Neuronal stem cell (in vitro differentiated cells): ENCODE data around the gene IFT122.
"Not testable (repeated sequence)": the region's sequence is repeated elsewhere in the genome, so short reads cannot be mapped to it uniquely, and the experiment has no call there.

Experiments
- DNase-seq: peaks from one replicate; pipeline ENCODE4 v3.0.0-alpha.2; 2013; ENCODE audit warnings: low spot score
- H2AFZ ChIP-seq: one replicate; pipeline ENCODE4 v1.6.1; 2013; ENCODE audit warnings: mild to moderate bottlenecking, low read length, inconsistent platforms
- H2AK5ac ChIP-seq: 2 replicates; pipeline ENCODE4 v1.6.1; 2013; ENCODE audit warnings: low read depth, mild to moderate bottlenecking, inconsistent platforms, low read length, moderate library complexity, mixed read lengths
- H2BK120ac ChIP-seq: 2 replicates; pipeline ENCODE4 v1.6.1; 2013; ENCODE audit warnings: low read depth, mild to moderate bottlenecking, inconsistent platforms, low read length, moderate library complexity, mixed read lengths
- H2BK12ac ChIP-seq: one replicate; pipeline ENCODE4 v1.6.1; 2013; ENCODE audit warnings: low read length, inconsistent platforms
- H2BK15ac ChIP-seq: 2 replicates; pipeline ENCODE4 v1.6.1; 2013; ENCODE audit warnings: mild to moderate bottlenecking, low read length, inconsistent platforms, mixed read lengths
- H2BK5ac ChIP-seq: one replicate; pipeline ENCODE4 v1.6.1; 2013; ENCODE audit warnings: inconsistent platforms, mild to moderate bottlenecking, low read length, moderate library complexity
- H3K14ac ChIP-seq: one replicate; pipeline ENCODE4 v1.6.1; 2013; ENCODE audit warnings: low read length, inconsistent platforms
- H3K18ac ChIP-seq: 2 replicates; pipeline ENCODE4 v1.6.1; 2013; ENCODE audit warnings: low read length, inconsistent platforms
- H3K23ac ChIP-seq: 2 replicates; pipeline ENCODE4 v1.6.1; 2013; ENCODE audit warnings: low read depth, mild to moderate bottlenecking, mixed read lengths, low read length, inconsistent platforms; ENCODE audit not compliant: poor library complexity
- H3K27ac ChIP-seq: replicated peaks from 3 replicates; pipeline ENCODE4 v1.5.1; 2013; ENCODE audit warnings: low read length, inconsistent platforms
- H3K27me3 ChIP-seq, 3 experiments: 2 replicates each; pipeline ENCODE4 v1.6.1; 2013; ENCODE audit warnings: low read length in 3 of 3, mild to moderate bottlenecking in 2 of 3, inconsistent platforms in 1 of 3, low read depth in 1 of 3, mixed read lengths in 1 of 3, moderate library complexity in 1 of 3; ENCODE audit not compliant: control insufficient read depth in 3 of 3, insufficient read depth in 3 of 3
- H3K36me3 ChIP-seq, 2 donors: replicated peaks in 1 of 2; 2 replicates each; pipeline ENCODE4 v1.6.1; 2013; ENCODE audit warnings: low read length in 2 of 2; ENCODE audit not compliant: control insufficient read depth in 2 of 2, insufficient read depth in 2 of 2
- H3K4ac ChIP-seq: 2 replicates; pipeline ENCODE4 v1.6.1; 2013; ENCODE audit warnings: inconsistent platforms, mild to moderate bottlenecking, low read length, moderate library complexity
- H3K4me1 ChIP-seq, 2 donors: 1 replicate in 1 of 2; 2 replicates in 1 of 2; pipeline ENCODE4 v1.6.1; 2013; ENCODE audit warnings: low read length in 2 of 2, low read depth in 1 of 2; ENCODE audit not compliant: control insufficient read depth in 2 of 2, insufficient read depth in 1 of 2
- H3K4me2 ChIP-seq: one replicate; pipeline ENCODE4 v1.6.1; 2013; ENCODE audit warnings: mild to moderate bottlenecking, low read length, inconsistent platforms; ENCODE audit not compliant: insufficient read depth, poor library complexity, severe bottlenecking
- H3K4me3 ChIP-seq, 2 donors: 2 replicates each; pipeline ENCODE4 v1.5.1; 2013; ENCODE audit warnings: low read length in 2 of 2, mild to moderate bottlenecking in 2 of 2, inconsistent platforms in 1 of 2, moderate library complexity in 1 of 2
- H3K79me1 ChIP-seq: one replicate; pipeline ENCODE4 v1.6.1; 2013; ENCODE audit warnings: low read depth, mild to moderate bottlenecking, inconsistent platforms, low read length, moderate library complexity
- H3K9ac ChIP-seq: one replicate; pipeline ENCODE4 v1.6.1; 2013; ENCODE audit warnings: mild to moderate bottlenecking, low read depth, low read length, inconsistent platforms; ENCODE audit not compliant: poor library complexity
- H3K9me3 ChIP-seq, 2 donors: replicated peaks in 1 of 2; 2 replicates each; pipeline versions ENCODE3 to v1.6.1; 2013; ENCODE audit warnings: low read length in 2 of 2, mild to moderate bottlenecking in 2 of 2, inconsistent platforms in 1 of 2, low read depth in 1 of 2, mixed read lengths in 1 of 2, moderate library complexity in 1 of 2; ENCODE audit not compliant: control insufficient read depth in 2 of 2, insufficient read depth in 1 of 2
- H4K8ac ChIP-seq: one replicate; pipeline ENCODE4 v1.6.1; 2013; ENCODE audit warnings: low read depth, mild to moderate bottlenecking, inconsistent platforms, low read length, moderate library complexity
- H4K91ac ChIP-seq: one replicate; pipeline ENCODE4 v1.6.1; 2013; ENCODE audit warnings: low read length, low read depth, mild to moderate bottlenecking, inconsistent platforms; ENCODE audit not compliant: poor library complexity
- WGBS, 2 donors: extraction: QIAGEN DNeasy Blood & Tissue Kit; methylation state at CpG; one replicate each; pipeline ENCODE4 v1.1.7; 2013; ENCODE audit warnings: missing lambda C conversion rate in 2 of 2, mixed read lengths in 1 of 2; ENCODE audit not compliant: insufficient read length in 2 of 2, insufficient replicate concordance in 1 of 2; ENCODE audit errors: extremely low coverage in 2 of 2; 5-methylcytosine and 5-hydroxymethylcytosine counted together

Gene IFT122

GRCh38 chr3:129493206-129493605 is 53.2 kb downstream of the IFT122 start:
- no peak overlapping the region for H3K4ac ChIP-seq
- no peak overlapping the region for H4K91ac ChIP-seq
- no peak overlapping the region for H3K4me2 ChIP-seq
- H3K27me3 ChIP-seq = no peaks in the 10 kb centered on the region
- no peak overlapping the region for H2BK5ac ChIP-seq
- no peak overlapping the region for H3K14ac ChIP-seq
- peaks cover 8 to 56% of the 10 kb centered on the region in 2 donors for H3K36me3 ChIP-seq
- H2BK120ac ChIP-seq = no peak overlapping the region
- no peak overlapping the region for H2BK12ac ChIP-seq
- H2BK15ac ChIP-seq = no peak overlapping the region
- no peak overlapping the region for H3K23ac ChIP-seq
- H3K4me1 ChIP-seq = peaks cover 4 to 9% of the 10 kb centered on the region in 2 donors
- H3K18ac ChIP-seq = no peak overlapping the region
- no peak overlapping the region for H3K9ac ChIP-seq
- no peak overlapping the region for H2AK5ac ChIP-seq
- no peaks in the 10 kb centered on the region for H3K79me1 ChIP-seq
- no peaks in the 10 kb centered on the region for H3K9me3 ChIP-seq
- H2AFZ ChIP-seq = no peak overlapping the region
- no peak overlapping the region for H3K27ac ChIP-seq
- H4K8ac ChIP-seq = no peak overlapping the region
- WGBS, 2 donors = no CpG with 5 or more reads among the region's 4 CpGs
- no peak overlapping the region for H3K4me3 ChIP-seq
- DNase-seq = no peak

GRCh38 chr3:129494499-129494898 is 54.5 kb downstream of the IFT122 start:
- not testable (repeated sequence) for H2AFZ ChIP-seq, H3K9ac ChIP-seq, H3K14ac ChIP-seq, H4K91ac ChIP-seq, H2BK120ac ChIP-seq, H2BK5ac ChIP-seq, H3K18ac ChIP-seq, H3K4me1 ChIP-seq, H3K4ac ChIP-seq, H2BK12ac ChIP-seq, H3K79me1 ChIP-seq, H3K27me3 ChIP-seq, H4K8ac ChIP-seq, H3K27ac ChIP-seq, DNase-seq, H3K23ac ChIP-seq, H2AK5ac ChIP-seq, H2BK15ac ChIP-seq, H3K9me3 ChIP-seq, H3K4me3 ChIP-seq, H3K4me2 ChIP-seq
- H3K36me3 ChIP-seq = peaks cover 8 to 56% of the 10 kb centered on the region in 2 donors
- WGBS, 2 donors = no CpG with 5 or more reads among the region's 5 CpGs

DNA sequence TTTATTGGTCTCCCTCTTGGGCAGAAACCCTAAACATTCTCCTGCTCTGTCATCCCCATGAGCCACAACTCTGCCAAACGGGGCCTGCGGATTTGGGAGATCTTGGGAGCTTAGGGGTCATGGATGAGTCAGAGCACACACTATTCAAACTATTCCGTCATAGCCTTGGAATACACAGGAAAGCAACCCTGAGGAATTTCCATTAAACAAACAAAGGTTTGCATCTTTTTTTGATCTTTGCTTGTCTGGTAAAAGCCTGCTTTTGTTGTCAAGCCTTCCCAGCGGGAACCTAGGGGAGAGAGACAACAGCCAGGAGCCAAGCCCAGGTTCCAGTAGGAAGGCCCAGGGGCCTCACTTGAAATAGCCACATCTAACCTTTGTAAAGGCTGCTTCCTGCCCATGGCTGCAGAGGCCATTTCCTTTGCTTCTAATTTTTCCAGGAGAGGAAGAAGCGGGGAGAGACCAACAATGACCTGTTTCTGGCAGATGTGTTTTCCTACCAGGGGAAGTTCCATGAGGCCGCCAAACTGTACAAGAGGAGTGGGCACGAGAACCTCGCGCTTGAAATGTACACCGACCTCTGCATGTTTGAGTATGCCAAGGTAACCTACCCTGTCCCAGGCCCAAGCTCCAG is 55.1 kb downstream of the IFT122 start:
- not testable (repeated sequence) for H3K23ac ChIP-seq, H3K9me3 ChIP-seq, H3K4me3 ChIP-seq, H3K9ac ChIP-seq, H2AFZ ChIP-seq, H3K18ac ChIP-seq, H3K27me3 ChIP-seq, H4K8ac ChIP-seq, H3K4me2 ChIP-seq, H3K79me1 ChIP-seq, H2BK12ac ChIP-seq, H3K4me1 ChIP-seq, H2AK5ac ChIP-seq, H2BK15ac ChIP-seq, H4K91ac ChIP-seq, H2BK5ac ChIP-seq, H3K4ac ChIP-seq, DNase-seq, H3K27ac ChIP-seq, H2BK120ac ChIP-seq, H3K14ac ChIP-seq
- no CpG with 5 or more reads among the region's 10 CpGs for WGBS, 2 donors
- H3K36me3 ChIP-seq = peaks cover 9 to 60% of the 10 kb centered on the region in 2 donors

- H3K27me3 ChIP-seq, H3K23ac ChIP-seq, H2AK5ac ChIP-seq, H2BK12ac ChIP-seq, H3K14ac ChIP-seq, H2AFZ ChIP-seq, H3K9ac ChIP-seq, DNase-seq, H3K27ac ChIP-seq, H2BK120ac ChIP-seq, H3K4ac ChIP-seq, H3K4me3 ChIP-seq, H4K91ac ChIP-seq, H4K8ac ChIP-seq, H2BK15ac ChIP-seq, H3K79me1 ChIP-seq, H3K18ac ChIP-seq, H3K4me1 ChIP-seq, H3K4me2 ChIP-seq, H2BK5ac ChIP-seq, H3K9me3 ChIP-seq: not testable (repeated sequence)
- WGBS, 2 donors = no CpG with 5 or more reads among the region's 2 CpGs
- H3K36me3 ChIP-seq = peaks cover 10 to 65% of the 10 kb centered on the region in 2 donors
Measured at GRCh38 chr3:129497876-129498275, 57.9 kb downstream of the IFT122 start.
